Esophagus muscularis mucosa (tissue), 4 donors: ENCODE results near the gene MAGI2. TPM values are rescaled to one million over a fixed set of nuclear protein-coding genes. Genes with fewer than 3 reads are reported as not detected.

Experiments
- DNase-seq: peaks from one replicate; pipeline ENCODE4 v3.0.0-alpha.2; 2017; ENCODE audit errors: extremely low spot score
- H3K27ac ChIP-seq, 4 donors: fragments of 200-600 bp; sonication (generic); replicated peaks in 1 of 4; 1 replicate in 3 of 4; 2 replicates in 1 of 4; pipeline ENCODE4 v1.5.1; 2016 to 2019; ENCODE audit warnings: mild to moderate bottlenecking in 1 of 4
- H3K27me3 ChIP-seq, 4 donors: fragments of 200-600 bp; sonication (generic); one replicate each; pipeline versions ENCODE4 v1.5.1 to v1.6.0; 2016 to 2019
- H3K36me3 ChIP-seq, 4 donors: fragments of 200-600 bp; sonication (generic); one replicate each; pipeline ENCODE4 v1.5.1; 2016 to 2019
- H3K4me1 ChIP-seq, 4 donors: fragments of 200-600 bp; sonication (generic); one replicate each; pipeline ENCODE4 v1.5.1; 2016 to 2019
- H3K4me3 ChIP-seq, 4 donors: fragments of 200-600 bp; sonication (generic); 1 replicate in 2 of 4; 2 replicates in 2 of 4; pipeline ENCODE4 v1.5.1; 2016 to 2019; ENCODE audit warnings: mild to moderate bottlenecking in 4 of 4, moderate library complexity in 1 of 4
- H3K9me3 ChIP-seq, 4 donors: fragments of 200-600 bp; sonication (generic); 1 replicate in 3 of 4; 2 replicates in 1 of 4; pipeline ENCODE4 v1.5.1; 2016 to 2019
- EP300 ChIP-seq: sonication (generic); formaldehyde crosslinking; IDR thresholded peaks from one replicate; pipeline ENCODE4 v1.6.1; 2017; ENCODE audit warnings: antibody characterized with exemption
- POLR2A ChIP-seq: fragments of 450-650 bp; IDR thresholded peaks from one replicate; pipeline ENCODE4 v1.6.1; 2017; ENCODE audit warnings: antibody characterized with exemption, moderate library complexity, mild to moderate bottlenecking, low read depth
- POLR2AphosphoS5 ChIP-seq, 2 donors: sonication (generic); formaldehyde crosslinking; IDR thresholded peaks; one replicate each; pipeline ENCODE4 v1.6.1; 2017; ENCODE audit warnings: antibody characterized with exemption in 2 of 2
- WGBS: methylation state at CpG from one replicate; pipeline ENCODE4 v1.1.5; 2018; 5-methylcytosine and 5-hydroxymethylcytosine counted together
- intact Hi-C: fragments of 100-400 bp; cut with DNase I; formaldehyde crosslinking; loops from one replicate; pipeline ENCODE4 v1.15.1; 2023
- total RNA-seq, 4 donors: library from RNA; depleted of rRNA; stranded (reverse); fragments of >200 nt; gene quantifications; one replicate each; pipeline versions ENCODE4 v1.1.0 to v1.2.1, GENCODE V29; 2016
- TF ChIP-seq, protein P1 (sequence below), 3 experiments: fragments of 200-600 bp in 2 of 3; fragments of 450-650 bp in 1 of 3; sonication (generic) in 2 of 3; IDR thresholded peaks; one replicate each; pipeline ENCODE4 v1.5.1; 2017 to 2019; ENCODE audit warnings: antibody characterized with exemption in 3 of 3, mild to moderate bottlenecking in 2 of 3, moderate library complexity in 1 of 3

The MAGI2 gene
- total RNA-seq, 4 donors from 2014 or later = 14.4 to 22.3 (median 21.2) TPM

DNA sequence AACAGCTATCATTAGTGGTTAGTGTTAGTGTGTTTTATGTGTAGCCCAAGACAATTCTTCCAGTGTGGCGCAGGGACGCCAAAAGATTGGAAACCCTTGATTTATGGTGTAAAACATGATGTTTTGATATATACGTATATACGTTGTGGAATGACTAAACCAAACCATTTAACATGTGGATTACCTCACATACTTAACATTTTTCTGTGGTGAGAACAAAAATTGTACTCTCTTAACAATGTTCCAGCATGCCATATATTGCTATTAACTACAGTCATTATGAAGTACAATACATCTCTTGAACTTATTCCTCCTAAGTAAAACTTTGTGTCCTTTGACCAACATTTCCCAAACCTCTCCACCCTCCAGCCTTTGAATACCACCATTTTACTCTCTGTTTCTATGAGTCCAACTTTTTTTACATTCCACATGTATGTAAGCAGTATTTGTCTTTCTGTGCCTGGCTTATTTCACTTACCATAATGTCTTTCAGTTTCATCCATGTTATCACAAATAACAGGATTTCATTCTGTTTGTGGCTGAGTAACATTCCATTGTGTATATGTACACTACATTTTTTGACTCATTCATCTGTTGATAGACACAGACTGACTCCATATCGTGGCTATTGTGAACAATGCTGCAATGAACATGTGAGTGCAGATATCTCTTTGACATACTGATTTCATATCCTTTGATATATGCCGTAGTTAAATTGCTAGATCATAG is 42.2 kb upstream of the MAGI2 start:
- H3K4me1 ChIP-seq = no peaks in the 10 kb centered on the region
- no peak overlapping the region for H3K27ac ChIP-seq
- no peak for DNase-seq
- H3K27me3 ChIP-seq = no peaks in the 10 kb centered on the region
- 76% methylated on average over 6 of the region's 6 CpGs for WGBS
- H3K36me3 ChIP-seq = no peaks in the 10 kb centered on the region
- no peak overlapping the region for H3K4me3 ChIP-seq
- intact Hi-C loops = no loop called here
- TF ChIP-seq EP300 = no peak
- no peak for TF ChIP-seq POLR2A
- TF ChIP-seq POLR2AphosphoS5 (IDR thresholded peaks at IDR 0.05) = no peak
- TF ChIP-seq, protein P1, sequence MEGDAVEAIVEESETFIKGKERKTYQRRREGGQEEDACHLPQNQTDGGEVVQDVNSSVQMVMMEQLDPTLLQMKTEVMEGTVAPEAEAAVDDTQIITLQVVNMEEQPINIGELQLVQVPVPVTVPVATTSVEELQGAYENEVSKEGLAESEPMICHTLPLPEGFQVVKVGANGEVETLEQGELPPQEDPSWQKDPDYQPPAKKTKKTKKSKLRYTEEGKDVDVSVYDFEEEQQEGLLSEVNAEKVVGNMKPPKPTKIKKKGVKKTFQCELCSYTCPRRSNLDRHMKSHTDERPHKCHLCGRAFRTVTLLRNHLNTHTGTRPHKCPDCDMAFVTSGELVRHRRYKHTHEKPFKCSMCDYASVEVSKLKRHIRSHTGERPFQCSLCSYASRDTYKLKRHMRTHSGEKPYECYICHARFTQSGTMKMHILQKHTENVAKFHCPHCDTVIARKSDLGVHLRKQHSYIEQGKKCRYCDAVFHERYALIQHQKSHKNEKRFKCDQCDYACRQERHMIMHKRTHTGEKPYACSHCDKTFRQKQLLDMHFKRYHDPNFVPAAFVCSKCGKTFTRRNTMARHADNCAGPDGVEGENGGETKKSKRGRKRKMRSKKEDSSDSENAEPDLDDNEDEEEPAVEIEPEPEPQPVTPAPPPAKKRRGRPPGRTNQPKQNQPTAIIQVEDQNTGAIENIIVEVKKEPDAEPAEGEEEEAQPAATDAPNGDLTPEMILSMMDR (IDR thresholded peaks at IDR 0.05) = no peak
- H3K9me3 ChIP-seq = no peaks in the 10 kb centered on the region

DNA sequence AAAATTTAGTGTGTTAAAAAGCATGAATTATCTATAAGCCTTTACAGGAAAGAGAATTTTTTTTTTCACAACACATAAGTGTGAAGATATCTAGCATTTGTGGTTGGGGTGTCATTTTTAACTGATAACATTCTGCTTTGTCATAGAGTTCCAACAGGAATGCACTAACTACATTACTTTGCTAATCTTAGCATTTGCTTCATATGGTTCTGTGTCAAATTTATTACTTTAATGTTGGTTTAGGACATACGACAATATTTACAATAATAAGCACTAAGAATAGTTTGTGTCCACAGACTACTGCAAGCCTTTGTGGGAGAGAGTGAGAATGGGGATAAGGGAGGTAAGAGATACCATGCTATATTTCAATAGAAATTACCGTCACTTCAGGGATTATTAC is 40.6 kb upstream of the MAGI2 start:
- 78% methylated on average over 2 of the region's 2 CpGs for WGBS
- Histone ChIP-seq H3K4me1 (no peaks in the 10 kb centered on the region), H3K27me3 (no peaks in the 10 kb centered on the region), H3K9me3 (no peaks in the 10 kb centered on the region), H3K4me3 (no peak overlapping the region), H3K27ac (no peak overlapping the region), H3K36me3 (no peaks in the 10 kb centered on the region)
- DNase-seq = no peak
- TF ChIP-seq POLR2AphosphoS5 (IDR thresholded peaks at IDR 0.05) (no peak), EP300 (no peak), POLR2A (no peak)
- TF ChIP-seq, protein P1 (IDR thresholded peaks at IDR 0.05) = no peak
- intact Hi-C loops = no loop called here

DNA sequence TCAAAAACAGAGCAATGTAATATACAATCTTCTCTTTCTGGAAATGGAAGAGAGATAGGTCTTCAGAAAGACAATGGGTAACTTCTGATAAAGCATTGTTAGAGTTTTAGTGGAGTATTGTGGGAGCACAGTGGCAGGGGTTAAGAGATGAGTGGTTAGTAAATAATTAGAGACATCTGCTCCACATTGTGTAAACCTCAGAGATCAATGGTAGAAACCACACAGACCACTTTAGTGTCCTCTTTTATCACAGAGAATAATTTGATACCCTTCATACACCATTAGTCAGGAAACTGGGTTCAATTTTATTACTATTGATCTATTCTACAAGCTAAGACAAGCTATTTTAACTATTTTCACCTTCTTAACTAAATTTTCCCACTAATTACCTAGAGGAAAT is 35.9 kb upstream of the MAGI2 start:
- TF ChIP-seq POLR2A = no peak
- TF ChIP-seq, protein P1 (IDR thresholded peaks at IDR 0.05) = no peak
- TF ChIP-seq EP300 = no peak
- no peak for TF ChIP-seq POLR2AphosphoS5 (IDR thresholded peaks at IDR 0.05)
- H3K4me1 ChIP-seq = no peaks in the 10 kb centered on the region
- intact Hi-C loops = no loop called here
- no peaks in the 10 kb centered on the region for H3K27me3 ChIP-seq
- H3K4me3 ChIP-seq = no peak overlapping the region
- H3K9me3 ChIP-seq = no peaks in the 10 kb centered on the region
- no peak overlapping the region for H3K27ac ChIP-seq
- no peak for DNase-seq
- no peaks in the 10 kb centered on the region for H3K36me3 ChIP-seq

DNA sequence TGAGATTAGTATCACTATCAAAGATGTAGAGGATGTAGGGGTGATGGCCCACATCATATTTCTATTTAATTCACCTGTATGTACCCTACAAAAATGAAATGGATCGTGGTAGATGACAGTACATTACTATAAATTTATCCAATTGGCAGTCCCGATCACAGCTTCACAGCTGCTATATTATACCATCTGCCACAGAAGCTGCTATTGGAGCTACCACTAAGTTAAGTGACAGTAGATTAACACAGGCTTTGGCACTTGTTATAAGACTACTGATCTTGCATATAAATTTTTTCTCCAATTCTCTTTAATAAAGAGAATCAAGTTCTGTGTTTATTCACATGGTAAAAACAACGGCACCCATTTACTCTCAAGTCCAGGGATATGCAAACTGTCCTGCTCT is 24.9 kb upstream of the MAGI2 start:
- no peak for DNase-seq
- TF ChIP-seq EP300 (no peak), POLR2AphosphoS5 (IDR thresholded peaks at IDR 0.05) (no peak), POLR2A (no peak)
- TF ChIP-seq, protein P1 (IDR thresholded peaks at IDR 0.05) = no peak
- H3K9me3 ChIP-seq = no peaks in the 10 kb centered on the region
- no peak overlapping the region for H3K27ac ChIP-seq
- H3K4me3 ChIP-seq = no peak overlapping the region
- WGBS = 85% methylated on average over 3 of the region's 3 CpGs
- intact Hi-C loops = no loop called here
- no peaks in the 10 kb centered on the region for H3K4me1 ChIP-seq
- no peaks in the 10 kb centered on the region for H3K27me3 ChIP-seq
- H3K36me3 ChIP-seq = no peaks in the 10 kb centered on the region

DNA sequence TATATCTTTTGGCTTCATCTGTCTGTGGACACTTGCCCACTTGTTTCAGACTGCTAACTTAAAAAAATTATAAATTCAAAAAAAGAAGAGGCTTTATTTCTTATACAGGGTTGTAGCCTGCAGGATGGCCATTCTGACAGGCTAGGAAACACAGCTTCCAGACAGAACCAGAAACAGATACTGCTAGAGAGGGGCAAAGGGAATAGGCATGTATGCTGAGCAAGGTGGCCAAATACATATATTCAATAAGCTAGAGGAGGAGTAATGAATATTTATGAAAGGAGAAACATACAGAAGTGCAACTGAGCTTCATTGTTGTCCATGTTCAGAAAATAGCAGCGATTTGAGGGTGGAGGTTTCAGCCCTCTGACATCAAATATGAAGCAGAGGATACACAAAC is 22.0 kb upstream of the MAGI2 start:
- no peak for DNase-seq
- Histone ChIP-seq H3K9me3 (no peaks in the 10 kb centered on the region), H3K36me3 (no peaks in the 10 kb centered on the region), H3K27me3 (no peaks in the 10 kb centered on the region), H3K27ac (no peak overlapping the region), H3K4me3 (no peak overlapping the region), H3K4me1 (peaks cover 0 to 7% (median 0%) of the 10 kb centered on the region in 4 donors)
- intact Hi-C loops = no loop called here
- TF ChIP-seq POLR2A (no peak), POLR2AphosphoS5 (IDR thresholded peaks at IDR 0.05) (no peak), EP300 (no peak)
- TF ChIP-seq, protein P1 (IDR thresholded peaks at IDR 0.05) = no peak
- 55% methylated on average over 1 of the region's 1 CpG for WGBS
